WI38 (cell line): ENCODE data around the gene FGF14.

Experiments used
- H3K4me3 ChIP-seq: 2 replicates; pipeline ENCODE4 v1.5.1; 2011; ENCODE audit warnings: low read depth, mild to moderate bottlenecking, control low read depth, low read length
- TF ChIP-seq, protein P1 (sequence below): IDR thresholded peaks from 2 replicates; pipeline ENCODE4 v1.5.1; 2012; ENCODE audit warnings: low read depth, mild to moderate bottlenecking, control low read depth, low read length

The FGF14 gene

DNA sequence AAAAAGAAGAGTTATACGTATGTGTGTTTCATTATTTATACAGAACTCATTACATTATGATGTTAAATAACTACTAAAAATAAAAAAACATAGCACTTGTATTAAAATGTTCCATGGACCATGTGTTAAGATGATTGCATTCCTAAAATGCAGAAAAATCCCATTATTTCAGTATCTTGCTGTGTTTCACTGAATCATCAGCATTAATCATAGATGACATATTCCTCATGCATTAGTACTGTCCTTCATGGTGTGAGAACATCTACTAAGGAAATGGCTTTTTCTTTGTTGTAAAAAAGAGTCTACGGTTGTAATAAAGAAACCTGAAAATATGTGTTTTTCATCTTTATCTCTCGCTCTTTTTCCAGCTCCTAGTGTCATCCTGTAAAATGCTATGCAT lies 416.5 kb downstream of the FGF14 start:
- no peak overlapping the region for H3K4me3 ChIP-seq
- TF ChIP-seq, protein P1, sequence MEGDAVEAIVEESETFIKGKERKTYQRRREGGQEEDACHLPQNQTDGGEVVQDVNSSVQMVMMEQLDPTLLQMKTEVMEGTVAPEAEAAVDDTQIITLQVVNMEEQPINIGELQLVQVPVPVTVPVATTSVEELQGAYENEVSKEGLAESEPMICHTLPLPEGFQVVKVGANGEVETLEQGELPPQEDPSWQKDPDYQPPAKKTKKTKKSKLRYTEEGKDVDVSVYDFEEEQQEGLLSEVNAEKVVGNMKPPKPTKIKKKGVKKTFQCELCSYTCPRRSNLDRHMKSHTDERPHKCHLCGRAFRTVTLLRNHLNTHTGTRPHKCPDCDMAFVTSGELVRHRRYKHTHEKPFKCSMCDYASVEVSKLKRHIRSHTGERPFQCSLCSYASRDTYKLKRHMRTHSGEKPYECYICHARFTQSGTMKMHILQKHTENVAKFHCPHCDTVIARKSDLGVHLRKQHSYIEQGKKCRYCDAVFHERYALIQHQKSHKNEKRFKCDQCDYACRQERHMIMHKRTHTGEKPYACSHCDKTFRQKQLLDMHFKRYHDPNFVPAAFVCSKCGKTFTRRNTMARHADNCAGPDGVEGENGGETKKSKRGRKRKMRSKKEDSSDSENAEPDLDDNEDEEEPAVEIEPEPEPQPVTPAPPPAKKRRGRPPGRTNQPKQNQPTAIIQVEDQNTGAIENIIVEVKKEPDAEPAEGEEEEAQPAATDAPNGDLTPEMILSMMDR = no peak

DNA sequence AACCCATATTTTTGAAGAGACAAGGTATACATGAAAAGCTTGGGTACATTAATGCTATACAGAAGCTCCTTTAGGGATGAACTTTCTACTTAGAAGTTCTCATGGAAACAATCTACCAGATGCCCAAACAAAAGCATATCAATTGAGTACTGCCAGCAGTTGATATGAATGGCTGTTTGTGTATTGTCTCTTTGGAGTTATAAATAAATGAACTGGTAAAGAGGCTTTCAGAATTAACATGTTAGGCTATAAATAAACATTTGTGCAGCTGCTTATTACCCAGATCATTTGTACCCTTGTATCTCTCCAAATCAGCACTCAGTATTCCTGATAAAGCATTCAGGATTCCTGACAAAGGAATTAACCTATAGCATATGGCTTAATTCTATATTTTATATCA lies 418.9 kb downstream of the FGF14 start:
- TF ChIP-seq, protein P1 = no peak
- H3K4me3 ChIP-seq = no peak overlapping the region

- TF ChIP-seq, protein P1 = no peak
- H3K4me3 ChIP-seq = no peak overlapping the region
These were observed 422.0 kb downstream of the FGF14 start for GRCh38 chr13:101979825-101980224.

- TF ChIP-seq, protein P1 = no peak
- no peak overlapping the region for H3K4me3 ChIP-seq
These were observed 423.1 kb downstream of the FGF14 start for GRCh38 chr13:101978552-101979315.

DNA sequence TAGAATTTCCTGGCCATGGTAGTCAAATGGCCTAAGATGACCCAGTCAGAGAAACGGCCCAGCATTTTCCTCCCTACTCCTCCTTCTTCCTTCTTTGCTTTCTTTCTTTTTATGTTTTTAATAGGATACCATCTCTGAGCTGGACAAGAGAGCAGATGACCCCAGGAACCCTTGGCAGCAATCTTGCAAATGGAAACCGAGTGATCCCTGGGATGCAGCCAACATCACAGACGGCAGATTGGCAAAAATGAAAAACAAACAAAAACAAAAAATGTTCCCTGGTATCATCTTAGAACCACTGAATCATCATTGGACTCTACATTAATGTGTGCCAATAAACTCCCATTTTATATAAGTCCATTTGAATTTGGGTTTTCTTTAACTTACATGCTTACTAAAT lies 424.4 kb downstream of the FGF14 start:
- TF ChIP-seq, protein P1 = no peak
- no peak overlapping the region for H3K4me3 ChIP-seq

- no peak overlapping the region for H3K4me3 ChIP-seq
- TF ChIP-seq, protein P1 = no peak
These were observed 429.7 kb downstream of the FGF14 start for GRCh38 chr13:101972191-101972590.

- TF ChIP-seq, protein P1 = no peak
- H3K4me3 ChIP-seq = no peak overlapping the region
These were observed 431.5 kb downstream of the FGF14 start for GRCh38 chr13:101970341-101970740.
